Lower leg skin (tissue), 4 donors: Measurements from ENCODE around the gene STRIP2. TPM values are rescaled to one million over a fixed set of nuclear protein-coding genes. Genes with fewer than 3 reads are reported as not detected.
A peak's percentile ranks its signal among the peaks of the same experiment; 100 is the strongest.

Experiments
- DNase-seq, 2 donors: peaks; one replicate each; pipeline ENCODE4 v3.0.0-alpha.2; 2019; ENCODE audit warnings: low spot score in 2 of 2
- H3K4me3 ChIP-seq: fragments of 200-600 bp; sonication (generic); 2 replicates; pipeline ENCODE4 v1.5.1; 2017; ENCODE audit warnings: mild to moderate bottlenecking, low read depth; ENCODE audit not compliant: poor library complexity, severe bottlenecking
- CTCF ChIP-seq, 3 donors: fragments of 450-650 bp; IDR thresholded peaks; one replicate each; pipeline ENCODE4 v1.5.1; 2016; ENCODE audit warnings: antibody characterized with exemption in 3 of 3, mild to moderate bottlenecking in 3 of 3, moderate library complexity in 2 of 3
- POLR2A ChIP-seq, 2 donors: fragments of 450-650 bp; IDR thresholded peaks; one replicate each; pipeline ENCODE4 v1.6.1; 2016 to 2017; ENCODE audit warnings: antibody characterized with exemption in 2 of 2, mild to moderate bottlenecking in 1 of 2, moderate library complexity in 1 of 2
- WGBS, 2 donors: methylation state at CpG; one replicate each; pipeline ENCODE4 v1.1.5; 2018; 5-methylcytosine and 5-hydroxymethylcytosine counted together
- intact Hi-C: fragments of 100-400 bp; cut with DNase I; formaldehyde crosslinking; loops from one replicate; pipeline ENCODE4 v1.15.0; 2023; ENCODE audit warnings: low total_unique reads
- total RNA-seq, 4 donors: library from RNA; depleted of rRNA; stranded (reverse); fragments of >200 nt; gene quantifications; one replicate each; pipeline ENCODE4 v1.1.0, GENCODE V29; 2016

STRIP2 gene
- 1 to 10 TPM in 2 of 4 donors, under 1 TPM in 2; 0.30 to 1.4 (median 0.79) TPM for total RNA-seq

- DNase-seq: peak; percentile 88 to 98
- WGBS, 2 donors: 0 to 1% methylated on average over 26 to 39 of the region's 75 CpGs
- intact Hi-C loops: no loop called here
- TF ChIP-seq CTCF (IDR thresholded peaks at IDR 0.05): no peak
- TF ChIP-seq POLR2A (IDR thresholded peaks at IDR 0.05): no peak
- H3K4me3 ChIP-seq: peak within 1 kb of the TSS; percentile 50
Measured at GRCh38 chr7:129433847-129434674, at the start of gene STRIP2. STRIP2 (plus strand) TSS chr7:129434432; CDS start chr7:129434473, 41 bp downstream.

- H3K4me3 ChIP-seq: no peak overlapping the region
- 88 to 91% methylated on average over 1 of the region's 1 CpG for WGBS, 2 donors
- DNase-seq: no peak
- TF ChIP-seq CTCF (IDR thresholded peaks at IDR 0.05) (no peak), POLR2A (IDR thresholded peaks at IDR 0.05) (no peak)
- intact Hi-C loops: no loop called here
Measured at GRCh38 chr7:129385116-129385515, 49.1 kb upstream of the STRIP2 start.

GRCh38 chr7:129385598-129385997, 48.6 kb upstream of the STRIP2 start:
- 97 to 98% methylated on average over 4 of the region's 4 CpGs for WGBS, 2 donors
- H3K4me3 ChIP-seq: no peak overlapping the region
- no peak for DNase-seq
- intact Hi-C loops: no loop called here
- TF ChIP-seq CTCF (IDR thresholded peaks at IDR 0.05) (no peak), POLR2A (IDR thresholded peaks at IDR 0.05) (no peak)

GRCh38 chr7:129386506-129386905, 47.7 kb upstream of the STRIP2 start:
- no peak for TF ChIP-seq POLR2A (IDR thresholded peaks at IDR 0.05)
- no peak for TF ChIP-seq CTCF (IDR thresholded peaks at IDR 0.05)
- no peak for DNase-seq
- intact Hi-C loops: no loop called here
- H3K4me3 ChIP-seq: no peak overlapping the region

- intact Hi-C loops: no loop called here
- 68 to 83% methylated on average over 2 of the region's 2 CpGs for WGBS, 2 donors
- DNase-seq: no peak
- TF ChIP-seq POLR2A (IDR thresholded peaks at IDR 0.05) (no peak), CTCF (IDR thresholded peaks at IDR 0.05) (no peak)
- H3K4me3 ChIP-seq: no peak overlapping the region
Measured at GRCh38 chr7:129387537-129387936, 46.7 kb upstream of the STRIP2 start.
